GM21619 (cell line): Measurements from ENCODE around the gene NAT9.

ENCODE experiments used
- ATAC-seq: cut with Tn5 transposase; IDR thresholded peaks from one replicate; pipeline ENCODE4 v1.9.1; 2021; ENCODE audit not compliant: unreplicated experiment

The NAT9 gene

DNA sequence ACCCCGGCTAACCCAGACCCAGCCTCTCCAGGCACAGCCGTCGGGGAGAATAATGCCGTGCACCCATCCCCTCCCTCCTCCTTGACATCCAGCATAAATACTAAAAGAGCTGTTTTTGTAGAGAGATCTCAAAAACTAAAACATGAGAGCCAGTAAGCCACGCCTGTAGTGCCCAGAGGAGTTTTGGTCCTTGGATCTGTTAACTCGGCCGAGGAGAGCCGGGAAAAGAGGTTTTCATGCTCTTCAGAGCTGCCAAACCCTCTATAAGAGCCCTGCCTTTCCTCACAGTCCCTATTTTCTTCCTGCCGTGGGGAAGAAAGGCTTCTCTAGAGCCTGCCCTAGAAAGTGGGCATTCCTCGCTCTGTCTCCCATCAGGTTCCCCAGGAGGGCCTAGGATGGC, 30.2 kb upstream of the NAT9 start:
- no peak for ATAC-seq

DNA sequence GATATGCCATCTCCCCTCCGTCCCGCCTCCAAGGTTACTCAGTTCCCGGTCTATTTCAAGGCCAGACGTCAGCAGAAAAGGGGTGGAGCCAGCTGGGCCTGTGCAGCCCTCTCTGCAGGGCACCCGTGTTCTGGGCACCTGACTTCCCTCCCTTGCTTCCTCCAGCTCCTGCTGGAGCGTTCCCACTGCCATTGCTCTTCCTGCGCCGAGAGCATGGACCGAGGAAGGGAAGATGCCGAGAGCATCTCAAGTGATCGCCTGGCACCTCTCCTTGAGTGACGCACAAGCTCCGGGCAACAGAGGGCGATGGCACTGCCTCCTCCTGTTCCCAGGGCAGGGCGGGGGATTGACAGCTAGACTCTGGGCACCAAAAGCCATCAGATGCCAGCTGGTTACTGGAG, 29.4 kb upstream of the NAT9 start:
- ATAC-seq: no peak

DNA sequence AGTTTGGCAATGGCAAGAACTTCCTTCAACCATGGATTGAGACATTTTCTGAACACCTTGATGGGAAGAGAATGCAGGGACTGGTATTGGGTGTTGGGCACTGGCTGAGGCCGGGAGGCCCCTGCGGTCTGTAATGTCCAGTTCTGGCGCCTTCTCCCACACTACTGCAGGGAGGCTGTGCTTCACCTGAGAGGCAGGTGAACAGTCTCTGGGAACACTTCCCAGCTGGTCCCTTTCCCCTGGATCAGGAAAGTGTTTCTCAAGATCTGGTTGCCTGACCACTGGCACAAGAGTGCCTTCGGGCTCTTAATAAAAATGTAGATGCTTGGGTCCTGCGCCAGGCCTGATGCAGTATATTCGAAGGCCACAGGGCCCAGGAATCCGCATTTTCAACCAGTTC, 28.5 kb upstream of the NAT9 start:
- ATAC-seq: no peak

DNA sequence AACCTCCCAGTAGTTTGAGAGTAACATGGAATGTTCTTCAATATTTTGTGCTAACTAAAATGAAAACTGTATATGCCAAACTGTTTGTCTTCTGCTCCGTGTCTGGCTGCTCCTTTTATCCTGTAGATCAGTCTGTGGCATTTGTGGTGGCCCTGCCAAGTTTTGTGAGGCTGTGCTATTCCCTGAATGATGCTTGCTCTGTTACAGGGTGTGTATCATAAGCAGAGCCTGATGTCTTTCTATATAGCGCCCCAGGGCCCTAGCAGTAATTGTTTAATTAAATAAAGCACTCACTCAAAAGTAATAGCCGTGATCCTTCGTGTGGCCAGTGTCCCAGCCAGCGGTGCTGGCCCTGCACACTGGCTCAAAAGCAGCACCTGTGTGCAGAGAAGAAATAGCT, 27.8 kb upstream of the NAT9 start:
- no peak for ATAC-seq

DNA sequence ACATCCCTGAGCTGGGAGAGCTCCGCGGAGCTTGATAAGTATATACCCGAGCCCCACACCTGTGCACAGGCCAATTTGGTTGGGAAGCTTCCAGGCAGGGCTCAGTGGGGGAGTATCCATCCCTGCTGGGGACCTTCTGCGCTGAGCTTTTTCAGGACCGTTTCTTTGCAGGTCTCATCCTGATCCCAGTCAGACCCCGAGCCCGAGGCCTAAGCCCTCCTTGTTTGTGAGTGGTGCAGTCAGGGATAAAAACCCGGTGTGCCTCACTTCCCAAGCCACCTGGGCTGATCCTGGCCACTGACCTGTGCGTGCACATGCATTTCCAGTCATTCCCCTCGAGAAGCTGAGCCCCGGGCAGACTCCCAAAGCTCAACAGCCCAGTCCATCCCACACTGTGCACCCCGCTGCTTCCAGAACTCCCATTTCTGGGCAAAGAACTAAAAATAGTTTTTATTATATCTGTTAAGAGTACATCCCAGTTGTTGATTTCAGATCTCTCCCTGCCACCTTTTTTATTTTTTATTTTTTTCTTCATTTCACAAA, 27.3 kb upstream of the NAT9 start:
- no peak for ATAC-seq

DNA sequence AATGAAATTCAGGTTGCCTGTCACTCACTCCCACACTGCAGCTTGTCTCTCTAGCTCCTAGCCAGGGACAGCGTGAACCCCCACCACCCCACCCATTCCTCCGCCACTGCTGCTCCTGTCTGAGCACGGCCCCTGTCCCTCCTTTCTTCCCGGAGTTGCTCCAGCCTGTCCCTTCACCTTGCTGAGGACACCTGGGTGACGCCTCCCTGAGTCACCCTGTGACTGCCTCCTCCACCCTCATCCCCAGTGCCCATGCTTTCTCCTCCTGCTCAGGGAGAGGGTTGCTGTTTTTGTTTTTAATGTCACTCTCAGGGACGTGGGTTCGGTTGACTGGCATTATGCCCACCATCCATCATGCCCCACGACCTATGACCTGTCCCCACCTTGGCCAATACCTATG, 25.8 kb upstream of the NAT9 start:
- no peak for ATAC-seq

DNA sequence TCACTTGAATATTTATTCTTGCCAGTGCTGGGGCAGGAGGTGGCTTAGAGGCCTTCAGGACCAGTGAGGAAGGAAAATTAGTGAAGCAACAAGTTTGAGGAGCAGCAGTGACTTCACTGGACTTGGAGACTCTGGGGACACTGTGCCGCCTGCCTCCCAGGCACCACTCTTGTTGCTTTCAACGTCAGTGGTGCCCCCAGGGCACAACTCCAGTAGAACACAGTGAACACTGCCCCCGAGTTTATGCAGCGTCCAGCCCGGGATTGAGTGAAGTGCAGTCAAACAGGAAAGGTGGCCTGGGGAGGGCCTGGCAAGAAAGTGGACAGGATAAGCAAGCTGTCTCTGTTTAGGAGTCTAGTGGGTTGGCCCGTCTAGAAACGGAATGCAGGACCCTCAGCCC, 24.4 kb upstream of the NAT9 start:
- no peak for ATAC-seq

DNA sequence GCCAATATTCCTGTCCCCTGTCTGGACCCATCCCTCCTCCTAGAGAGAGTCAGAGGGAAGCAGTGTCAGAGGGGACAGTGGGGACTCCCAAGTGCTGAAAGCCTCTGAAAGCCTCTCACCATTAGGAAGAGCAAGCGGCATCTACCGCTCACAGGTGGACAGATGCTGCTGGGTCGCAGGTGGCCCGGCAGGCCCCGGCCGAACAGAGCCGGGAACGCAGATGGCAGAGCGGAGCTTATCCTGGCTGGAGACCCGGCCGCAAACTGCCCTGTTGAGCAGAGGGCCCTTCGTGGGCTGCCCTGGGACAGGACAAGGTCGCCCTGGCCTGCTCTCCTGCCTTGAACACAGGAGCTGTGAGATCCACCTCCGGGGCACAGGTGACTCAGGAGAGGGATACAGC, 23.0 kb upstream of the NAT9 start:
- no peak for ATAC-seq

DNA sequence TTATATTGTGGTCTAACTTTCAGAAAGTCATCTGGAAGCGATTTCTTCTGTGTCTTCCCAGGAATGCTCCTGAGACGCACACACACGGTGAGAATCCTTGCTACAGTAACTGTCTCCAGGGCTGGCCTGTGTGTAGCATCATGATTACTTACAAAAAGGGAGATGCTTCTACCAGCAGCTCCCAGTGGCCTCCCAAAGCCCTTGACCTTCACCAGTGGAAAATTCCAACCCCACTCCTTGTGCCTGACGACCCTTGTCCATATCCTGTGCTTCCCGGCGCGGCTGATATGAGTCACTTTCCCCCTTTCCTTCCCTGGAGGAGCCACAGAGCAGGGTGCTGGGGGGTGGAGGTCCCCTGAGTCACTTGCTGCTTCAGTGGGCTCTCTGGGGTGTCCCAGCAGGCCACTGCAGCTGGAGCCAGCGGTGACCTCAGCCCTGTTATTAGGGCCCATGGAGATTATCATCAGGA, 22.1 kb upstream of the NAT9 start:
- no peak for ATAC-seq

DNA sequence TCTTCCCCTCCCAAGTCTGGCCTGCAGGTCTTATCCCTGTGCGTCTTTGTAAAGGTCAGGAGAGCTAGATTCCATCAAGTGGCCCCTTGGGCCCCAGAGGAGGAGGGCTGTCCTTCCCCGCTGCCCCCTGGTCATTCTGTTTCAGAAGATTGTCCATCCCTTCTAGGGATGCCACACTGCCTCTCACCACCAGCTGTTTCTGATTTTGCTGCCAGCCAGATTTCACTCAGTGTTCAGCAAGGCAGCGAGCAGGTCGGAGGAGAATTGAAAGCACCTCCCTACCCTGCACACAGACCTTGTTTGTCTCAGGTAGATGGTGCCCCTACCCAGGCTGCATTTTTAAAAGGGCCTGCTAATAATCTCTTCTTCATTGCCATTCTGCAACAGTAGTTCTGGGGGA, 21.7 kb upstream of the NAT9 start:
- no peak for ATAC-seq

DNA sequence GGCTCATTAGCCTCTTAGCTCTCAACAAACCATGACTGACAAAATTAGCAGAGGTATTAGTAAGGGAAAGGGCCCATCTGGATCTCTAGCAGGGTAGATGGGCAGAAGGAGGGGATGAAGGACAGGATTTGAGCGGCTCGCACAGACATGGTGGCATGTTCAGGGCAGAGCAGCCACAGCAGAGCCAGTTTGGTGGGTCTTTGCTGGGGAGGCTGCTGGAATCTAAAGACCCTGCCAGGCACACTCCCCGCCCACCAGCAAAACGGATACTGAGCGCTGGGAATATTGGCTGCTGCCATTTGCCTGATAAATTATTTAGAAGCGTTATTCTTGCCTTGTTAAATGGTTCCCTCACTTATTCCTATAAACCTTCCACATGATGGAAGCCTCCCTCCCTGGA, 20.7 kb upstream of the NAT9 start:
- ATAC-seq: no peak

DNA sequence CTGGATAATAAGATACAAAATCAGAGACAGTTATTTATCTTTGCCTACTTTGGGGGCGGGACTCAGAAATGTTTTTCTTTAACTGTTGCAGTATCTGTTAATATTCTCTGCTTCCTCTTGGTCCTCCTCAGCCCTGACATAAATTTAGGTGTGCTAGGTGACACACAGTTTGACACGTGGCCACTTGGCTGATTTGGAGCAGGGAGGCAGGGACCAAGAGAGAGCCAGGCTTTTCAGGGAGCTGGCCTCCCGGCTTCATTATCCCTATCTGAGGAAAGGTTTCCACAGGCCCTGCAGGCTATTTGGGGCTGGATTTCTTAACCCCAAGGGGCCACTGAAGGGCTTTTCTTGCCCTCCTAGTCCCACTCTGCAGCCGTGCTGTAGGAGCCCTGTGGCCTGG, 20.1 kb upstream of the NAT9 start:
- ATAC-seq: no peak

DNA sequence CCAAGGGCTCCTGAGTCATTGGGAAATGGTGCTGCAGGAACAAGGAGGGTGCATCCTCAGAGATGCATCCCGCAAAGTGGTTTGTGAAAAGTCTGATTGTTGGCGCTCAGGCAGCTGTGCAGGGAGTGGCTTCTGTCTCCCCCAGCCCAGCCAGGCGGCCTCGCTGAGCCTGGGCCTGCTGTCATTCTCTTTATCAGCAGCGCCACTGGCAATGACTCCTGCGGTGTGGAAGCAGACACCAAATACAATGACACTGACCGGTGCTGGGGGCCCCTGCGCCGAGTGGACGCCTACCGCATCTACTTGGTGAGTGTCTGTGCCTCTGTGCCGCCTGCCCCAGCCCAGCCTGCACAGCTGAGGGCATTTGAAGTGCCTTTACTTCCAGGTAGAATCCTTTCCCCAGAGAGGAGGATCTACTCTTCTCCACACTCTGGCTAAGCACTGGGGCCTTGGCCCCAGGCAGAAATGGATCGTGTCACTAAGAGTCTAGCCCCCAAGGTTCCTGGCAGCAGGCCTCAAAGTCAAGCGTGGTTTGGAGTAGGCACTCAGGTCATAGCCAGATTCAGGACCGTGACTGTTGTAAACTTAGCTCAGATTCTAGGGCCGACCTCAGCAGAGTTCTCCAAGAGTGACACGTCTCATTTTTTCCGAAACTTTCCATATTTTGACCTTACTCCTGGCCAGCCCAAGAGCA, 19.3 kb upstream of the NAT9 start:
- ATAC-seq: no peak

DNA sequence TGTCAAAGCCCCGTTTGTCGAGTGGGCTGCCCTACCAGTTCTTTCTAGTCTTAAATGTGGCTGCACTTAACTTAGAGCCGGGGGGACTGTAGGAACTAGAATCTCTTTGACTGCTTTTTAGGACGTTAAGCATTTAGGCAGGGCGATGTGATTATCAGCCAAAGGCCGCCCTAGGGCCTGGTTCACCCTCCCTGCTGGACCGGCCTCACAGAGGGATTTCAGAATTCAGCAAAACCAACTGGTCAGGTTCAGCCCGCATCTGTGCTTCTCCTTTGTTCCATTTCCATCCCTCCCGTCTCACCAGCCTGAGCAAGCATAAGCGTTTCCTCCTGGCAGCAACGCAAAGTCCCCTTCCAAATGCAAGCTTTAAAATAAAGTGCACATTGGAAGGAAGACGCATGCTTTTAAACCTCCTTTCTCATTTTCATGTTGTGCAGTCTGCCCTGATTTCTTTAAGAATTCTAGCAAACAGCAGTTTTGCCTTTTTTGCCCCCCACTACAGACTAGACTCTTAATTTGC, 16.5 kb upstream of the NAT9 start:
- no peak for ATAC-seq

DNA sequence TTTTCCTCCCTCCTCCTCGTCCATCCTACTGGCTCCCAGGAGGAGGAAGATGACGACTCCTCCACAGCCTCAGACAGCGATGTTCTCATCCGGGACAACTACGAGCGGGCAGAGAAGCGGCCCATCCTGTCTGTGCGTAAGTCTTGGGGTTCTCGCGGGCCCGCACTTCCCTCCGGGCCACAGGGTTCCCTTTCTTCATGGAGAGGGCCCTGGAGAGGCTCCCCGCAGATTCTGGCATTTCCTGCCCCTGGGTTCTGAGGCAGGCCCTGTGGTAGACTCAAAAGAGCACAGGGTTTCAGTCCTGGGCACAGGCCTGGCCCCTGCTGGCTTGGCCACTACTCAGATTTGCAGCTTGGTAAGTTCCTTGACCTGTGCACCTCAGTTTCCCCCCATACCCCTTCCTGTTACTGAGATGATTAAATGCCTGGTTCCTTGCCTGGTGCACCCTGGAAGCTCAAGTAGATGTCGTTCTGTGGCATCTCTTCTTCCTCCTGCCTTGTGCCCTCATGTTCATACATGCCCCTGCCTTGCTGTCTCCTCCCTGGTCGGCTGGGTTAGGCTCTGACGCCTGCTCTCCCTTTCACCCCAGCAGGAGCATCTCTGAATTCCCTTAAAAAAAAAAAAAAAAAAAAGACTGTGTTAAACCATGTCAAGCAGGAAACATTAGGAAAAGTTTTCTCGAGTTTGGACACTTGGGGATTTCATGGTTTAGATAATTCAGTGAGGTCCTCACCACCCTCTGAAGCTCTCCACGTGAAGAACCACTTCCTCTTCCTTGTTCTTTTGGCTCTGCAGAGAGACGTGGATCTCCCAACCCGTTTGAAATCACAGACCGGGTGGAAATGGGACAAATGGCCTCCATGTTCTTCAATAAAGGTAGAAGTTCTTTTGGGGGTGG, 14.3 kb upstream of the NAT9 start:
- no peak for ATAC-seq

DNA sequence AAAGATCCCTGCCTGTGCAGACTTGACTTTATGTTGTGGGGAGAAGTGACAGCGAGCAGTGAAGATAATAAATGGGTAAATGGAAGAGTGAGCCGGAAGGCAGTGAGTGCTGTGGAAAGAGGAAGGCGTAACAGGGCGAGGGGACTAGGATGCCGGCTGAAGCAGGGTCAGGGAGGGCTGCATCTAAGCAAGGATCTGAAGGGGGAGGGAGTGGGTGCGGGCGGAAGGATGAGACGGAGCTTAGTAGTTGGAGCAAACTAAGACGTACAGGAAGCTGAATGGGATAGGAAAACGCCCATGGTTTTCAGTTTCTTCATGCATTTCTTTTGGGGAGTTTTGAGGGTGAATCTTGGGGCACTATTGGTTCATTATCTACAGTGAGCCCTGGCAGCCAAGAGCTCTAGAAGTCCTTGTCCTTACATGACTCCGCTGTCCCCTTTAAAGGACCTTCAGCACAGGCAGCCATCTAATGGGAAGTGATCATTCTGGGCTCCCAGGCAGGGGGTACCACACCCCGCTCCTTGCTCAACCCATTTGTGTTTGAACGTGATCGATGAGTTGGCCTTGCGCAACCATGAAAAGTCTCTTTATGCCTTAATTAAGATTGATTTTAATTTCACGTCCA, 10.4 kb upstream of the NAT9 start:
- ATAC-seq: no peak

DNA sequence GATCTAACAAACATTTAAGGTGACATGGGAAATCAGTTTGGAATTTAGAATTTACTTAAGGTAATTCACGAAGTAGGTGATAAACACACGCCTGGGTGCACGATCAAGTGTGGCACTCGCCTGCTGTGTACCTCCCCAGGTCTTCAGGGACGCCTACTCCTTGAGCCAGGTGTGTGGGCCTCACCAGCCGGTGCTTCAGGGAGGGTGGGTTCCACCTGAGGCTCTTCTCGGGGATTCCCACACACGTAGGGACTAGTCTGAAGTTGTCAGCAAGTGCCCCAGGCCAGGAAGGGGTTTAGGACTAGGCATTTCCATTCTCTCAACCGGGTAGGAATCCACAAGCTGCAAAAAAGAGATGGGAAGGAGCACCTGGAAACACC, 9.8 kb upstream of the NAT9 start:
- no peak for ATAC-seq

DNA sequence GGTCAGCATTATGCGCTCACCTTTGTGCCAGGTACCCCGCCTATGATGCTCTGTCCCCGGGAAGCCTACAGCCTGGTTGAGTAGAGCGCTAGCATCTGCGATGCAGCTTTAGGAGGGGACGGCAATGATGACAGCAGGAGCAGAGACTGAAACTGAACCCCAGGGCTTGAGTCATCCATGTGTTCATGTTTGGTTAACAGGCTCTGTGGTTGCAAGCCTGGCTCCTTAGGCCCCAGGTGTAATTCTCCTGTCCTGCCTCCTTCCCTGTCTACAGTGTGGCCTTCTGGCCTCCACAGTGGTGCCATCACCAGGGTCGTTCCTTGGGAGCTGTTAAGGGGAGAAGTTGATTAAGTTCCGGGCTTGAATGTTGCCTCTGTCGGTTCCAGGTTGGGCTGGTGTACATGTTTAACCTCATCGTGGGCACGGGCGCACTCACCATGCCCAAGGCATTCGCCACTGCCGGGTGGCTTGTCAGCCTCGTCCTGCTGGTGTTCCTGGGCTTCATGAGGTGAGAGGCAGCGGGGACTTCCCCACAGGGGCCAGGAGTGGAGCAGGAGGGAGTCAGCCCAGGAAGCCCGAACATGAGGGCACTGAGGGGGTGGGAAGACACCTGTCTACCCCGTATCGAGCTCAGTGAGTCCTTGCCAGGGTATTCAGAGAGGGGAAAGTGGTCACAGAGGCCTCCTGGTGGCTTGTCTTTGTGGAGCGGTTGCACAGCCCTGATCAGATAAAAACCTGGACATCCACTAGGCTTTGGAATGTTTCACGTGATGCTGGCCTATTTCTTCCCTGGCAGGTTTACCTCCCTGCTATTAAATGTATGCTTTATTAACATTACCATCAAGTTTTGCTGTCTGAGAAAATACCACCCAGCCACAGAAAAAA, 9.2 kb upstream of the NAT9 start:
- ATAC-seq: no peak

DNA sequence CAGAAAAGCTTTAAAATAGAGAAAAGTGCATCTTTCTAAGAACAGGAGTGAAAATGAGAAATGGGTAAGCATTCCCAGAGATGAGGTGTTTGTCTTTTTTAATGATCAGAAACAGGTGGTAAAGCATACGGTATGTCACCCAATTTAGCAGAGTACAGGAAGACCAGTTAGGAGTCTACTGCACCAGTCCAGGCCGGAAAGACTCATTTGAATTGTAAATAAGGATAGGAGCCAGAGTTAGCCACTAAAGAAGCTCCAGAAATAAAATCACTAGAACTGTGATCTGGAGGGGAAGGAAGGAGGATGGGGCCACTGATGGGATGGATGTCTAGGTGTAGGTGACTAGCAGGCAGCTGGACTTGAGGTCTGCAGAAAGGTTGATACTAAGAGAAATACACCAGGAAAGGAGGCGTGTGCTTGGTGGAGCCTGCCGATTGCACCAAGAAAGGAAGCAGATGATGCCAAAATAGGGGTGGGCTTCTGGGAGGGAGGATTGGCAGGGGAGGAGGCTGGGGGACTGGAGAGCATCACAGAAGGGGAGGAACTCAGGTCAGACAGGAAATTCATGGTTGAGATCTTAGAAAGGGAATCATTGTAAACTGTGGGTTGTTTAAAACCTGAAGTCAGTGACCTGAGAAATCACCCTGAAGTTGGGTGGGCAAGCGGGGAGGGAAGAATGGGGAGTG, 8.1 kb upstream of the NAT9 start:
- no peak for ATAC-seq

DNA sequence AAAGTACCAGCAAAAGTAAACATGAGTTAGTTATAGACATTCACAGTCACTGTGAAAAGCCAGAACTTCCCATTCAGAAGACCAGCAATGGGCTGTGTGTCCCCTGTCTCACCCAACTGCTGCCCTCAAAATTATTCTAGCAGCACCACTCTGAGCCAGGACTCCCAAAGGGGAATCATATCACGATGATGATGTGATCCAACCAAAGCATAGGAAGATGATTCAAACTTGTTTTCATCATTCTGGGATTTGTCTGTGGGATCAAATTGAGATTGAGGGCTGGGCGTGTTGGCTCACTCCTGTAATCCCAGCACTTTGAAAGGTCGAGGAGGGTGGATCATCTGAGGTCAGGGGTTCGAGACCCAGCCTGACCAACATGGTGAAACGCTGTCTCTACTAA, 6.4 kb upstream of the NAT9 start:
- ATAC-seq: no peak
